ENCODE data around the gene PCDHAC2.

- TF ChIP-seq CTCF (IDR thresholded peaks at IDR 0.05), result no peak
- no peak for TF ChIP-seq EP300 (IDR thresholded peaks at IDR 0.05)
Observed at GRCh38 chr5:141001844-141002604, 35.7 kb downstream of the PCDHAC2 start.
